Activated CD4-positive, alpha-beta T cell treated with anti-CD3 and anti-CD28 coated beads, Interleukin-2, Interleukin-6, amounts not matched to agents 100 ng/mL and 50 ng/mL, durations not matched to agents 16 hours and 8 hours (primary cell): ENCODE data around the gene PLSCR5.

Experiments
- DNase-seq: peaks from one replicate; pipeline ENCODE4 v3.0.0-alpha.2; 2020

The PLSCR5 gene

DNA sequence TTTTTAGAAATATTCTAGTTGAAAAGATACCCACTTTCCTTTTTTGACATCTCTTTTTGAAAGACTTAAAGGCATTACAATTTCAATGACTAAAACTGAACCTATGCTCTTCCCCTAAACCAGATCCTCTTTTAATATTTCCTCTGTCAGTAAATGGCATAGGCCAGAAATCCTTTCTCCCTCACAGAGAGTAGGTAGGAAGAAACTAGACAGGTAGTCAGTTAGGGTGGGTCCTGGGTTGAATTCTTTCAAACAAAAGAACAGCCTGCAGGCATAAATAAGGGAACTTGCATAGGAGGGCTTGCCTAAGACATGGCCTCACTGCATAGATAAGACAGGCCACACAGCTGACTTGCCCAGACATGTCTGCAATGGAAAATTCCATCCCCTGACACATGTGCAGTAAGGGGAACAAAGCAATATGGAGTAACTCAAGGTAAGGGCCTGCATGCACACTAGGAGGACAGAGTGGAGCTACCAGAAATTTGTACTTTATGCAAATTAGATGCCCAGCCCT is 23.1 kb downstream of the PLSCR5 start:
- DNase-seq: no peak

DNA sequence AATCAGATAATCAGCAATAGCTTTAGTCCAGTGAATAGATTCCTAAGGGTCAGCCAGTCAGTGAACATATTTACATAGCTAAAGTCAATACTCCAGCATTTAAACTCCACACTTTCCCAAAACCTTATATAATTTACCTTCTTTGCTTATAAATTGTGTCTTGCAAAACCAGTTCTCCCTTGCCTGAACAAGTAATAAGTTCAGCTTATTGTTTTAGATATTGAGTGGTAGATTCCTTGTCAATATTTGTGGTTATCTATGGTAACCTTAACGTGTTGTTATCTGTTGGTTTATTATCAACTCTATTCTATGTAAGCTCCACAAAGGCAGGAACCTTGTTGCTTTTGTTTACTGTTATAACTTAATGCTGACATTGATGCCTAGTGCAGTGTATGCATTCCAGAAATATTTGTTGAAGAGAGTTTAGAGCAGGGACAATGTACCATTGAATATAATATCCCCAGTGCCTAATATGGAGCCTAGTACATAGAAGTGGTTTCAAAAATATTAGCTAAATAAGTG is 24.0 kb downstream of the PLSCR5 start:
- no peak for DNase-seq

DNA sequence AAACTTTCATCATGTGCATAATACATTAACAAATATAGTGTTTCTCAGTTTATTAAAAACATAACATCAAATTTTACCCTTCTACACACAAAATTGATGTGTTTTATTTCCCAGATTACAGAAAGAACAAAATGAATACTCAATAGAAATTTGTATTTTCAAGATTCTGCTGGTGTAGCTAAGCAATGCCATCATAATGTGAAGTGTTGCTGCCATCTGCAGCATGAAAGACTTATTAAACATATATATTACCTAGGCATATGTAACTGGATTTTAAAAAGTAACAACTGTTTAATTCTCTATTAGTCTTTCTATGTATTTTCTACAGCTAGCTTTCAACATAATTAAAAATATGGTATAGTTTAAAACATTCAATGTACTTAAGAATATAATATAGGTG is 27.5 kb downstream of the PLSCR5 start:
- peak; percentile 13 for DNase-seq

DNA sequence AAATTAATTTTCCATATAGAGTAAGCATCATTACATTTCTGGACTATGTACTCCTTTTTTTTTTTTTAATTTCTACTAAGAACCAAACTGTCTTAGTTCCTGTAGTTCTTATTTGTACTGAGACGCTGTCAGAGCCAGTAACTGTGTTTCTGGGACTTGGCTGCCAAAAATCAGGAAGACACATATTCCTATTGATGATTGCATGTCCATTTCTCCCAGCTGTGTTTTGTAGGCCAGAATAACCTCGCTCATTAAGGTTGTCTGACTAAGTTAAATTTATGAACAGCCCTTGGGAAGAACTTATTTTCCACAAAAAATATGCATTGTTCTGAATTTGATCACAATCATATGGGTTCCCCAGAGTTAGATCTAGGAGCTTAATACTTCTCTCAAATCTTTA is 29.5 kb downstream of the PLSCR5 start:
- no peak for DNase-seq

DNA sequence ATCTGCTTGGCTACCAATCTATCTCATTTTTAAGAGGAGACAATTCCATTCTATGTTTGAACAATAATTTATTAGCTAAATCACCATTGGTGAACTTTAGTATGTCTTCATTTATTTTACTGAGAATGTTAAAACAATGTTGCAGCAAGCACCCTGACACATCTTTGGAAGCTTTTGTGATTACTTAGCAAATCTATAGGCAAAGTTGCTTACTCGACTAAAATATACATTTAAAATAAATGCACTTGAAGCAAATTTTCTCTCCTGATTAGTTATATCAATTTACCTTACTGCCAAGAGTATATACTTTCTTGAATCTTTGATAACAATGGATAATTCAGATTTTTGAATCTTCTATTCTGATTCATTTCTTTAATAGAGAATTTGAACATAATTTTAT is 31.0 kb downstream of the PLSCR5 start:
- no peak for DNase-seq

DNA sequence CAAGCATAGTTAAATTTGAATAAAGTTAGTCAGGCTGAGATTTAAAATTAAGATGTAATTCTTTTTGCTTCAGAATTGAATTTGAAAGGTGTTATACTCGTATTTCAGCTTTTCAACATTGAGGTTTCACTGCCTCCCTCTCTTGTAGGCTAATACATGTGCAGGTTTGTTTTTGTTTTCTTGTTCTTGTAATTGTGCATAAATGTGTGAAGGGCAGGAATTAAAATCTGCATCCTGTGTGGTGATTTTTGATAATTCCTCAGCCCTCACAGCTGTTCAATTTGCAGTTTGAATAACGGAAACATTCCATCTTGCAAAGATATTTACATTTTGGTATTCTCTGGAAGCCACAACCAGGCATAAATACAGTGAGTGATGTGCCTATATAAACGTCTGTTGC is 35.8 kb downstream of the PLSCR5 start:
- DNase-seq: no peak

DNA sequence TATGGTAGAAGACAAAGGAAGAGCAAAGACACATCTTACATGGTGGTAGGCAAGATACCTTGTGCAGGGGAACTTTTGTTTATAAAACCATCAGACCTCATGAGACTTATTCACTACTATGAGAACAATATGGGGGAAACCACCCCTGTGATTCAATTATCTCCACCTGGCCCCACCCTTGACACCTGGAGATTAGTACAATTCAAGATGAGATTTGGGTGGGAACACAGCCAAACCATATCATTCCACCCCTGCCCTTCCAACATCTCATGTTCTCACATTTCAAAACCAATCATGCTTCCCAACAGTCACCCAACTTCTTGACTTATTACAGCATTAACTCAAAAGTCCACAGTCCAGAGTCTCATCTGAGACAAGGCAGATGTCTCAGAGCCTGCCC is 39.0 kb downstream of the PLSCR5 start:
- DNase-seq: no peak

DNA sequence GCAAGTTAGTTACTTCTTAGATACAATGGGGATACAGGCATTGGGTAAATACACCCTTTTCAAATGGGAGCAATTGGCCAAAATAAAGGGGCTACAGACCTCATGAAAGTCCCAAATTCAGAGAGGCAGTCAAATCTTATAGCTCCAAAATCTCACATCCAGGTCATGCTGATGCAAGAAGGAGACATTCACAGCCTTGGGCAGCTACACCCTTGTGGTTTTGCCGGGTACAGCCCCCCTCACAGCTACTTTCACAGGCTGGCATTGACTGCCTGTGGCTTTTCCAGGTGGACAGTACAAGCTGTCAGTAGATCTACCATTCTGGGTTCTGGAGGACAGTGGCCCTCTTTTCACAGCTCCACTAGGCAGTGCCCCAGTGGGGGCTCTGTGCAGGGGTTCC is 43.3 kb downstream of the PLSCR5 start:
- no peak for DNase-seq

DNA sequence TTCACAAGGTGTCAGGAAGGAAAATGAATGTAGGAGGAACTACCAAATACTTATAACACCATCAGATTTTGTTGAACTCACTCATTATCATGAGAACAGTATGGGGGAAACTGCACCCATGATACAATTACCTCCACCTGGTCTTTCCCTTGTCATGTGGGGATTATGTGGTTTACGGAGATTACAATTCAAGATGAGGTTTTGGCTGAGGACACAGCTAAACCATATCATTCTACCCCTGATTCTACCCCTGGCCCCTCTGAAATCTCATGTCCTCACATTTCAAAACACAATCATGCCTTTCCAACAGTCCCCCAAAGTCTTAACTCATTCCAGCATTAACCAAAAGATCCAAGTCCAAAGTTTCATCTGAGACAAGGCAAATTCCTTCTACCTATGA is 43.7 kb downstream of the PLSCR5 start:
- DNase-seq: no peak

DNA sequence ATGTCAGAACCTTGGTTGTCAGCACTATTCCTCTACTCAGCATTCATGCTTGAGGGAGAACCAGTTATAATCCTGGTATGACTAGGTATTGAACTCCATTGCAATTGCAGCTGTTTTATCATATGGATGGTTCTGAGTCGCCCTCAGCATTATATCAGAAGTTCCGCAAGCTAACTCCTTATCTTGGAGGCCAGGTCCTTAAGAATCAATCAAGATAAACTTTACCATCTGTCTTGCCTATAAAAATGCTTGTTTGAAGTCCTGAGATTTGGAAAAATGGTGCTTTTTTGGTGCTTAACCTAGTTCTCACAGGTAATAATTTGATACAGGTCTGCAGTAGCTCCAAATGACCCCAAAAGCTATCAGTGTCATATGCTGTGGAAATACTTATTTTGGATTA is 44.5 kb downstream of the PLSCR5 start:
- DNase-seq: no peak

DNA sequence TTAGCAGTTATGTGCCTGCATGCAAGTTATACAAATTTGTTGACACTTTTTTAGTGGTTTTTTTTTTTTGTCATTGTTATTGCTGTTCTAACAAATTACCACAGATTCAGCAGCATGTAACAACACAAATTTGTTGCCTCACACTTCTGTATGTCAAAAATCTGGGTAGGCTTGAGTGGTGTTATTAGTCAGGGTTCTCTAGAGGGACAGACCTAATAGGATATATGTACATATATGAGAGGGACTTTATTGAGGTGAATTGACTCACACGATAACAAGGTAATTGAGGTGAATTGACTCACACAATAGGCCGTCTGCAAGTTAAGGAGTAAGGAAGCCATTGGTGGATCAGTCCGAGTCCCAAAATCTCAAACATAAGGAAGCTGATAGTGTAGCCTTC is 45.8 kb downstream of the PLSCR5 start:
- DNase-seq: no peak

DNA sequence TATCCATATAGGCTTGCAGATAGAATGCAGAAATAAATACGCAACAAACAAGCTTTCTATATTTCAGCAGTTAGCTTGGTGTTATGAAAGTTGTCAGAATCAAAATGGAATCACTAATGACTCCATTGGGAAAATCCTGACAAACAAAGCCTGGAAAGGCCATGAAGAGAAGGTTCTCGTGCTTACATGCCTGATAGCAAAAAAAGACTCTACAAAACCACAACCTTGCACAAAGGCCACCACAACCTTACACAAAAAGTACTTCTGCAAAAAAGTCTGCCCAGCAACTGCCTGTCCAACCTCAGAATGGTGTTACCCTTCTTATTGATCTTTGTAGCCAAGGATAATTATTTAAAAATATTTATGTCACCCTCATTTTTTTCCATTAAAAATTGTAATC is 46.4 kb downstream of the PLSCR5 start:
- no peak for DNase-seq

DNA sequence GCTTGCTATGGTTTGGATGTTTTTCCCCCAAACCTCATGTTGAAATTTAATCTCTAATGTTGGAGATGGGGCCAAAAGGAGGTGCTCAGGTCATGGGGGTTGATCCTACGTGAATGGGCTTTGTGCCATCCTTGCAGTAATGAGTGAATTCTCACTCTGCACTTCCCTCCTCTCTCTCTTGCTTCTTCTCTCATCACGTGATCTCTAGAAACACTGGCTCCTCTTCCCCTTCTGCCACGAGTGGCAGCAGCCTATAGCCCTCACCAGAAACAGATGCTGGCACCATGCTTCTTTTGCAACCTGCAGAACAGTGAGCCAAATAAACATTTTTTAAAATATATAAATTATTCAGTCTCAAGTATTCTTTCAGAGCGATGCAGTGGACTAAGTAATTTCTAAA is 47.4 kb downstream of the PLSCR5 start:
- DNase-seq: no peak

DNA sequence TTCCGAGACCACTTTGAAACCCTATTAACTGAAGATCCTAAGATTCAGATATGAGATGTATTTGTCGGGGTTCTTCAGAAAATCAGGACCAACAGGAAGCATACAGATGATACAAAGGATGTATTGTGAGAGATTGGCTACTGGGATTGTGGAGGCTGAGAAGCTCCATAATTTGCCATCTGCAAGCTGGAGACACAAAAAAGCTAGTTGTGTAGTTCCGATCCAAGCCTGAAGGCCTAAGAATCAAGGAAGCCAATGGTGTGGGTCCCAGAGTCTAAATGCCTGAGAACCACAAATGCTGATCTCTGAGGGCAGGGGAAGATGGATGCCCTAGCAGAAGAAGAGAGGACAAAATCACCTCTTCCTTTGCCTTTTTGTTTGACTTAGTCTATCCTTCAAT is 49.8 kb downstream of the PLSCR5 start:
- no peak for DNase-seq

DNA sequence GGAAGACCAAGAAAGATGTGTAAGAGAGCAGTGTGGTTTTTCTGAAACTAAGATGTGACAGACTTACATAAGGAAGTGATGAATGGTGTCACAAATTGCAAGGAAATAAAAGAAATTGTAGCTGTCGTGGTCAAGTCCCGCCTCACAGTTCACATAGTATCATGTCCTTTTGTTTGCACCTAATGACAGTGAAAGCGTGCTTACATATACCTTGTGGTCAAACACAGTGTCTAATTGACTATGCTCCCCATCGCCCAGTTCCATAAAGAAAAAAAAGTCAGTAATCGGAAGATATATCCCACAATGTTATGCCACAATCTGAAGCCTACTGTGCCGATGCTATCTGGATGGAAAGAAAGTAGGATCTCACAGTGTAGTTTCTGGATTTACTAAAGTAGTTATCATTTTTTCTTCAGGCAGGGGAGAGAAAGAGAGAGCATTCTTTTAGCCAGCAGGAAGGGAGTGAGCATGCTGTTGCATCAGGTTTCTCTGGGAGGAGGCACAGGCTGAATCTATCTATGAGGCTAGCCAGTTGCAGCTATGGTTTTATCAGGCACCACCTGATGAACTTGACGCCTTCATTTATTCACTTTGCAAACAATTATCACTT is 50.9 kb downstream of the PLSCR5 start:
- no peak for DNase-seq

DNA sequence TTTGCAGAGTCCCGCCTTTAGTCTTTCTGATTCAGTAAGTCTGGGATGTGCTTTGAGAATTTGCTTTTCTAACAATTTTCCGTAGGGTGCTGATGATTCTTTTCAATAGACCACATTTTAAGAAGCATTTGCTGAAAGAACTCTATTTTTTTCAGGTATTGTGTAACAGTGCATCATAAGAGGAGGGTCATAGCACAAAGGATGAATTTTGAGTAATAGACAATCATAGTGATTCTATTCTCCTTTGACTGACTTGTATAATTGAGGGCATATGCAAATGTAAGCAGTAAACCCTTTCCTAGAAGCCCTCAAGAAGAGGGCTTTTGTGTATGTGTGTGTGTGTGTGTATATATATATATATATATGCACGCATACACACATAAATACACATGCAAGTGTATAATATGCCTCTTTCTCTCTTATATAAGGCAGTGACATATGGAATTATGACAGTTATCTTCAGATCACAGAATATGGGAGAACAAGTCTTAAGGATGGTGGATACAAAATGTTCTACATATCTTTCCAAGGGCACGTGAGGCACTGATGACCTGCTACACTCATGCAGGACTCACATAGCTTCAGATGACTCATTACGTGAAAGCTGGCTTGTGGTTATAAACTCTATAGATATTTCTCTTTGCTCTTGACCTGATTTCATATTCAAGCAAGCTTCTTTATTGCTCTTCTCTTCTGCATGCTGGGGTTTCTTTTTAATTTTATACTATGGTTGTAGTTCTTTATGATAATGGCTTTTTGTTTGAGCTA is 54.2 kb downstream of the PLSCR5 start:
- DNase-seq: peak; percentile 56

DNA sequence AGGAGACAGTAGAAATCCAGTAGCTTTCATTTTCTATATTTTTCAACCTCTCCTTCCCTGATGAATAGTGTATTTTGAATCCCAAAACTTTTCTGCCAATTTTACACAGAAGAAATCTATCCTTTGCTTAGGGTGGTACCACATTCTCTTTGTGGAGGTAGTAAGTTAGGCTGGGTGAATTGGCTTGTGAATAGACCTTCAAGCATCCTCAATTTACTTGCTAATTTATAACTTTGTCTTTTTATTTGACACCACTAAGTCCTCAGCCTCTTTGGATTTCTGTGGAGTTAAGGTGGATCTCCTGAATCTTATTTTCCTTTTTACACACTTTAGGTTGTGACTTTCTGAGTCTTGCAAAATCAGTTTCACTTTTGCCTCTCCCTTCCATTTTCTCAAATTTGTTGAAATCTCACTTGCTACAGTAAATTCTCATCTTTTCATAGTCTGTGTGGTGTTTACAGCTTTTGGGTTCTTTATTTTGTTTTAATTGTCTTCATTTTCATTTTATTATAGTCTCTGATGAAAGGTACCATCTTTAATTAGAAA is 55.0 kb downstream of the PLSCR5 start:
- DNase-seq: no peak

DNA sequence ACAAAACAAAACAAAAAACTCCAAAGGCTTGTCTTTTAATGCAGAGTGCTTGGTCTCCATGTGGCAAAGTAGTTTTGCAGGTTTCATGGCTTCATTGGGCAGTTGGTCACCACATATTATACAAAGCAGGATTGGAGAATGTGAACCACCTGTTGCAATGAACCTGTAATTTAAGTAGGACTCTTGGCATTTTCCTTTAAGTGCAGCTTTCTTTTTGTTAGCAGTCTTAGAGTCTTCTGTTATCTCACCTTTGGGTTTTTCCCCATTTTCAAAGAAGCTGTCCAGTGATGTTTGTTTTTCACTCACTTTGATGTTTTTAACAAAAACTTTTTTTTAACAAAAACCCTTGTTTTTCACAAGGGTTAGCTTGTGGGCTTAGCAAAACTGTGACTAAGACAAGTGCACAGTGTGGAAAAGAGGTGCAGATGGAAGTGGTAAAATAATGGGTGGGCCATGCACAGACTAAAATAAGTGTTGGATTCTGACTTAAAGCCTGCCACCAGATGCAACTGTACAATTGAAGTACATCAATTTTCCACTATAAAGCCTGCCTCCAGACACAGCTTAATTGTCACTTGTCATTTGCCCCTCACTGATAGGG is 57.8 kb downstream of the PLSCR5 start:
- no peak for DNase-seq

DNA sequence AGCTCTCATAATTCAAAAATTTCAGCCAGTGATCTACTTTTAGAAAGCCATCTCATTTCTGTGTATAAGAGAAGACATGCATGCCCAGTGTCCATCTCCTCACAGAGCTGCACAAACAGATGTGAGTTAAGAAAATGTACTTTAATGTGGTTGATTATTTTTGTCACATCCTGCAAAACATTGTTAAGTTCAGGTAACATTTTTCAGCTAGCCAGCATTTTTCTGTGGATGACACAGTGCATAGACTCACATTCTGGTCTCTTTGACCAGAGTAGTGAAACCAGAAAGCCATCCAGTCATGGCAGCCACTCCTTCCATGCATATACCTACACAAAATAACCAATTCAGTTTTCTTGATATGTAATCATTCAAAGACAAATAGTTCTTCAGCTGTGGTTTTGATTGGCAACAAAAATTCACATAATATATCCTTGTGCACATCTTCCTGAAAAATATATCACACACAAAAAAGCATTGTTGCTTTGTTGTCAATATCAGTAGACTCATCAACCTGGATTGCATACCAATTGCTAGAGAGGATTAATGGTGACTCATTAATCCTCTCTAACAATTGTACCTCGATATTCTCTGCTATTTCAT is 58.7 kb downstream of the PLSCR5 start:
- DNase-seq: no peak

DNA sequence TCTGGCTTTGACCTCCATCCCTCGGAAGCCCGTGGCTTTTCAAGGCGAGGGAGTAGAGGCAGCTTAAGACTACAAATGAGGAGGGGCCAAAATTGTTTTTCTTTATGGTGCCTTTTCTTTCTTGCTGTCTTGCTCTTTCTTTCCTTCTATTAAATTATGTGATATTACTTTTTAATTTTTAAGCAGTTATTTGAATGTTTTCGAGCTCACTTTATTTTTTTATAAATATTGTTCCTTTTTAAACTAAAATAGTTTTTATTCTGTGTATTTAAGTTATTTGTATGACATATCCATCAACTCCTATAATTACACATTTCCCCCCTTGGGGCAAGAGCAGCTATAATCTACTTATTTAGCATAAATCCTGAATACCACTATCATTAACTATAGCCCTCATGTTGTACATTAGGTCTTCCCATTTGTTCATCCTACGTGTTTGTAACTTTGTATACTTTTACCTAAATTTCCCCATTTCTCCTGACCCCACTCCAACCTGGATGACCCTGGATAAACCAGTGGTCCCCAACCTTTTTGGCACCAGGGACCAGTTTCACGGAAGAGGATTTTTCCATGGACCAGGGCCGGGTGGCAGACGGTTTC is 60.1 kb downstream of the PLSCR5 start:
- DNase-seq: no peak

DNA sequence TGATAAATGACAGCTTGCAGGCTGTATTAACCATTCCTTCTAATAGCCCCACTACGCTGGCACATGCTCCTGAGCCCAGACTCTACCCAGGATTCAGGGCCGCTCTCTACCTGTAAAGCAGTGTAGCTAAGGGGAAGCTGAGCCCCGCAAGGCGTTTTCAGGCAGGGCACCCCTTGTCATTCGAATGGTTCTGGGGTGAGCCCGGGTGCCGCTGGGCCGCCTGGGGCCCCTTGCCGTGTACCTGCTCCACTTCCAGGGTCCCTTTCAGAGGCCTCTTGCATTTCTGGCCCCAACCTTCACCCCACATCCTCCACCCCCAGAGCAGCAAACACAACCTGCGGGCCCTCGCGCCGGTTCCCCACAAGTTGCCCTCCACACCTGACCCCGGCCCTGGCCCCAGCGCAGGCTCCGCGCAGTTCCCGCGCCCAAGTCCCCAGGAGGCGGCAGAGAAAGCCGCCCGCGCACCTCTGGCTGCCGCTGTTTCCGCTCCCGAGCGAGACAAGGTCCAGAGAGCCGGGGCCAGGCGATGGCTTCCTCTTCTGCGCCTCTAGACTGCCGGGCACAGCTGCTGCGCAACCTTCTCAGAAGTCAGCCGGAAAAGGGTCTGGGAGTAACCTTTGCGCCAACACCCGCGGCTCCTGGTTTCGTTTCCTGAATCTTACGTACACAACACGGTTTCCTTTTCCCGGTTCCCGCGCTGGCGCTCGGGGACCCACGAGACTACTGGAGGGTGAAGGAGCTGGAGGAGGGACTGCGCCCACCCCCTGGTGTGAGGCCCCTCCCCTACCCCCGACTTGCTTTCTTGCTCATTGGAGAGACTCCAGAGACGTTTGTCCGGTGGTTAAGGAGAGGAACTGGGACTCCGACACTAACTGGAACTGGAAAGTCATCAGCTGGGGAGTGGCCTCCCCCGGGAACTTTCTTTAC is 60.9 kb downstream of the PLSCR5 start, which contains the start of gene PLSCR1:
Gene PLSCR1, minus strand, starts transcription at position 606 of the 927 bp plus-strand sequence. CDS start 8,055 bp downstream, outside the sequence.
- DNase-seq: peak; percentile 85
